Mucosa of rectum (tissue), 2 donors: Measurements from ENCODE around the gene STN1.
A peak's percentile ranks its signal among the peaks of the same experiment; 100 is the strongest.

Source experiments
- H3K27ac ChIP-seq, 2 donors: one replicate each; pipeline ENCODE4 v1.7.0; 2013; ENCODE audit warnings: inconsistent platforms in 2 of 2, low read depth in 2 of 2, low read length in 2 of 2
- H3K27me3 ChIP-seq, 2 donors: one replicate each; pipeline ENCODE4 v1.7.0; 2013; ENCODE audit warnings: low read length in 2 of 2; ENCODE audit not compliant: control insufficient read depth in 2 of 2, insufficient read depth in 2 of 2
- H3K36me3 ChIP-seq, 2 donors: one replicate each; pipeline ENCODE4 v1.7.0; 2013; ENCODE audit warnings: low read length in 2 of 2; ENCODE audit not compliant: control insufficient read depth in 2 of 2, insufficient read depth in 2 of 2
- H3K4me1 ChIP-seq, 2 donors: one replicate each; pipeline ENCODE4 v1.7.0; 2013; ENCODE audit warnings: low read length in 2 of 2, mild to moderate bottlenecking in 1 of 2; ENCODE audit not compliant: control insufficient read depth in 2 of 2, insufficient read depth in 2 of 2
- H3K4me3 ChIP-seq, 2 donors: one replicate each; pipeline ENCODE4 v1.7.0; 2013; ENCODE audit warnings: low read length in 2 of 2
- H3K9ac ChIP-seq, 2 donors: one replicate each; pipeline ENCODE4 v1.7.0; 2013; ENCODE audit warnings: low read length in 2 of 2, low read depth in 1 of 2, mild to moderate bottlenecking in 1 of 2
- H3K9me3 ChIP-seq, 2 donors: one replicate each; pipeline ENCODE4 v1.7.0; 2013; ENCODE audit warnings: low read length in 2 of 2; ENCODE audit not compliant: control insufficient read depth in 2 of 2
- donor health status: healthy.
- donor health status: Normal muscosa, but diverticular disease.

STN1 gene

GRCh38 chr10:103841519-103841918 is 76.5 kb downstream of the STN1 start:
- Histone ChIP-seq H3K9ac (no peak overlapping the region), H3K27ac (peak overlapping the region; percentile 14 to 16), H3K27me3 (no peaks in the 10 kb centered on the region), H3K36me3 (no peaks in the 10 kb centered on the region), H3K9me3 (no peaks in the 10 kb centered on the region), H3K4me1 (peaks cover 51 to 85% of the 10 kb centered on the region in 2 donors), H3K4me3 (no peak overlapping the region)

GRCh38 chr10:103840740-103841070 is 77.3 kb downstream of the STN1 start:
- H3K27ac ChIP-seq: peak overlapping the region; percentile 57 to 69
- peaks cover 51 to 85% of the 10 kb centered on the region in 2 donors for H3K4me1 ChIP-seq
- H3K36me3 ChIP-seq: no peaks in the 10 kb centered on the region
- H3K9ac ChIP-seq: peak overlapping the region; percentile 29 to 34
- H3K4me3 ChIP-seq: no peak overlapping the region
- no peaks in the 10 kb centered on the region for H3K27me3 ChIP-seq
- no peaks in the 10 kb centered on the region for H3K9me3 ChIP-seq

- Histone ChIP-seq H3K4me1 (peaks cover 56 to 88% of the 10 kb centered on the region in 2 donors), H3K9ac (peak overlapping the region in 1 of 2 donors; percentile 29), H3K27me3 (no peaks in the 10 kb centered on the region), H3K9me3 (no peaks in the 10 kb centered on the region), H3K27ac (peak overlapping the region; percentile 57 to 69), H3K4me3 (no peak overlapping the region), H3K36me3 (no peaks in the 10 kb centered on the region)
Observed at GRCh38 chr10:103839872-103840739, 77.9 kb downstream of the STN1 start.

GRCh38 chr10:103839519-103839871 is 78.5 kb downstream of the STN1 start:
- no peaks in the 10 kb centered on the region for H3K9me3 ChIP-seq

GRCh38 chr10:103838862-103839518 is 79.0 kb downstream of the STN1 start:
- no peak overlapping the region for H3K9ac ChIP-seq
- no peak overlapping the region for H3K4me3 ChIP-seq
- peak overlapping the region; percentile 17 to 33 for H3K27ac ChIP-seq
- peaks cover 61 to 90% of the 10 kb centered on the region in 2 donors for H3K4me1 ChIP-seq
- no peaks in the 10 kb centered on the region for H3K9me3 ChIP-seq
- H3K27me3 ChIP-seq: no peaks in the 10 kb centered on the region
- no peaks in the 10 kb centered on the region for H3K36me3 ChIP-seq

More at GRCh38 chr10:103839519-103839871, 78.5 kb downstream of the STN1 start:
- Histone ChIP-seq H3K4me1 (peaks cover 61 to 90% of the 10 kb centered on the region in 2 donors), H3K36me3 (no peaks in the 10 kb centered on the region), H3K4me3 (no peak overlapping the region), H3K27me3 (no peaks in the 10 kb centered on the region), H3K27ac (peak overlapping the region; percentile 57 to 69), H3K9ac (peak overlapping the region in 1 of 2 donors; percentile 29)

GRCh38 chr10:103838070-103838395 is 80.0 kb downstream of the STN1 start:
- peak overlapping the region in 1 of 2 donors; percentile 69 for H3K27ac ChIP-seq
- H3K4me1 ChIP-seq: peaks cover 64 to 87% of the 10 kb centered on the region in 2 donors
- H3K9ac ChIP-seq: peak overlapping the region in 1 of 2 donors; percentile 7

GRCh38 chr10:103837370-103838069 is 80.5 kb downstream of the STN1 start:
- Histone ChIP-seq H3K4me1 (peaks cover 64 to 81% of the 10 kb centered on the region in 2 donors), H3K27ac (peak overlapping the region; percentile 69 to 85), H3K36me3 (no peaks in the 10 kb centered on the region), H3K4me3 (no peak overlapping the region), H3K9me3 (no peaks in the 10 kb centered on the region), H3K9ac (peak overlapping the region in 1 of 2 donors; percentile 50), H3K27me3 (no peaks in the 10 kb centered on the region)

More at GRCh38 chr10:103838070-103838395, 80.0 kb downstream of the STN1 start:
- Histone ChIP-seq H3K9me3 (no peaks in the 10 kb centered on the region), H3K4me3 (no peak overlapping the region), H3K36me3 (no peaks in the 10 kb centered on the region), H3K27me3 (no peaks in the 10 kb centered on the region)

GRCh38 chr10:103836861-103837260 is 81.1 kb downstream of the STN1 start:
- H3K4me1 ChIP-seq: peaks cover 64 to 81% of the 10 kb centered on the region in 2 donors
- peak overlapping the region; percentile 80 to 85 for H3K27ac ChIP-seq
- H3K36me3 ChIP-seq: no peaks in the 10 kb centered on the region
- H3K4me3 ChIP-seq: peak overlapping the region in 1 of 2 donors; percentile 33
- H3K27me3 ChIP-seq: no peaks in the 10 kb centered on the region
- H3K9ac ChIP-seq: peak overlapping the region in 1 of 2 donors; percentile 50
- no peaks in the 10 kb centered on the region for H3K9me3 ChIP-seq

- Histone ChIP-seq H3K36me3 (no peaks in the 10 kb centered on the region), H3K9me3 (no peaks in the 10 kb centered on the region), H3K4me3 (no peak overlapping the region), H3K9ac (peak overlapping the region in 1 of 2 donors; percentile 50), H3K27ac (peak overlapping the region; percentile 80 to 85), H3K27me3 (no peaks in the 10 kb centered on the region), H3K4me1 (peaks cover 61 to 82% of the 10 kb centered on the region in 2 donors)
Observed at GRCh38 chr10:103836273-103836672, 81.7 kb downstream of the STN1 start.
